ENCODE measurements around the gene IWS1. TPM values are rescaled to one million over a fixed set of nuclear protein-coding genes. Genes with fewer than 3 reads are reported as not detected.

The IWS1 gene
- 39.6 to 45.9 TPM (median 43.6 TPM) in 5 replicates for total RNA-seq (2022; extraction: Qiagen RNA extraction)

DNA sequence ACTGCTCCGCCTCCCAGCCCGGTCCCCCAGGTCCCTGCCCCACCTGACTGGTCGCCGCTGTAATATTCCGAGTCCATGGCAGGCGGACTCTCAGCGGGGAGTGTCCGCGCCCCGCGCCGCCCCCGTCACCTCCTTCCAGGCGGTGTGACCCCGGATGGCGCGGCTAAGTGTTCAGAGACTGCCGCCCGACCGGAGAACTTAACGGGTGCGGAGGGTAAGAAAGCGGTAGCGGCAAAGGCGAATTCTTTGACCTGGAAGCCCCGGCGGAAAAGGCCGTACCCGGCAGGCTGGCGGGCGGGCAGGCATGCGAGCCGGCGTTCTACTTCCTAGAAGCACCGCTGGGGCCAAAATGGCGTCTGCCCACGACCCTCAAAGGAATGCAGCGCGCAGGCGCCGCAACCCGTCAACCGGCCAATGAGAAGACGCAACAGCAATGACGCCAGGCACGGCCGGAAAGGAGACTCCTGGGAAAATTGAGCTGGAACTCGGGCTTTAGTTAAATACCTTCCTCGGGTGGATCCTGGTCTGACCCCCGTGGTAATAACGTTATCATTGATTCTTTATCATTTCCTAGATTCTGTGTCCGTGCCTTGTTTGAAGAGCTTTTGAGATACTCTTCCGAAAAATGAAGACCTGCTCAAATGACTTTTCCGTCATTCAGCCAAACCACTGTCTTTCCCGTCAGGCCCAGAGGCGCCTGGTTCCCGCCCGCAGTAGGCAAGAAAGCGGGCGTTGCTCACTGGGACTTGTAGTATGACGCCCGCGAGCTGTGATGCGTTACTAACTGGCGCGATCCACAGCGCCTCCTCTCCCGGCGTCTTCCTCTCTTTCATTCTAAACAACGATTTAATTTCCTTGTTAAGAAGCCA is at the start of gene IWS1:
Gene IWS1 (minus strand): TSS at position 358 of the 869 bp plus-strand sequence. CDS start 281 bp downstream, at position 77.

DNA sequence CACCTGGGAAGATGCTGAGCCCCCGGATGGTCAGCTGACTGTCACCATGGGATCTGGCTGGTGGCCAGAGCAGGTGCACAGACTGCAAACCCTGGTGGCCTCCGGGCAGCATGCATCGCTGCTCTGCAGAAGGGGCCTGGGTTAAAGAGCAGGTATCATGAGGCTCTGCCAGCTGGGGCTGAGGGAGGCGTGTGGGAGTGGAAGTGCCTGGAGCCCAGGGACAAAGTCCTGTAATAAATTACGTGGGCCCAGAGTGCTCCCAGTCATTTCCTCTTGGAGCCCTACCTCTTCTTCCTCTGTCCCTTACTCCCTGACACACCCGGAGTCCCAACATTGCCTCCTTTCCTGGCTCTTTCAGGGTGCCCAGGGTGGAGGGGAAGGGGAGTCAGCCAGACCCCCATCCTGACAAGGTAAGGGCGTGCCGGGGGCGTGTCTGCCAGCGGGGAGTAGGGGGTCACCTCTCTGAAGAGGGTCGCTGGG is 9.2 kb upstream of the IWS1 start, which contains the start of gene MYO7B:
Gene MYO7B (plus strand): TSS at position 262 of the 480 bp plus-strand sequence. CDS start 24,040 bp downstream, outside the sequence.

Other genes starting within 250 kb of the IWS1 start
- gene ERCC3, start 232.3 kb downstream of the IWS1 start, total RNA-seq (2022; extraction: Qiagen RNA extraction), result 38.8 to 42.8 TPM (median 41.2 TPM) in 5 replicates
- 12.6 to 32.0 TPM (median 26.2 TPM) in 5 replicates for gene MAP3K2, start 138.5 kb downstream of the IWS1 start, total RNA-seq (2022; extraction: Qiagen RNA extraction)
- gene PROC, start 108.1 kb downstream of the IWS1 start, total RNA-seq (2022; extraction: Qiagen RNA extraction), result 3.5 to 5.6 TPM (median 5.0 TPM) in 5 replicates
- 0.11 to 0.31 TPM (median 0.24 TPM) in 5 replicates for gene MYO7B, start 9.2 kb upstream of the IWS1 start, total RNA-seq (2022; extraction: Qiagen RNA extraction)
- gene GPR17, start 119.7 kb upstream of the IWS1 start, total RNA-seq (2022; extraction: Qiagen RNA extraction), result 0.06 to 0.08 TPM (median 0.07 TPM) in 3 of 5 replicates, not detected in the others
- gene LIMS2, start 149.0 kb upstream of the IWS1 start, total RNA-seq (2022; extraction: Qiagen RNA extraction), result 6.2 to 11.8 TPM (median 7.9 TPM) in 5 replicates
- 4.3 to 5.4 TPM (median 4.8 TPM) in 5 replicates for gene SFT2D3, start 175.0 kb upstream of the IWS1 start, total RNA-seq (2022; extraction: Qiagen RNA extraction)